HG03060 (cell line): ENCODE measurements around the gene DSPP.
A peak's percentile ranks its signal among the peaks of the same experiment; 100 is the strongest.
"Not testable (repeated sequence)": the region's sequence is repeated elsewhere in the genome, so short reads cannot be mapped to it uniquely, and the experiment has no call there.

Experiments
- ATAC-seq: cut with Tn5 transposase; IDR thresholded peaks from one replicate; pipeline ENCODE4 v1.9.1; 2021; ENCODE audit warnings: low read depth, moderate number of reproducible peaks; ENCODE audit not compliant: unreplicated experiment

Gene DSPP

DNA sequence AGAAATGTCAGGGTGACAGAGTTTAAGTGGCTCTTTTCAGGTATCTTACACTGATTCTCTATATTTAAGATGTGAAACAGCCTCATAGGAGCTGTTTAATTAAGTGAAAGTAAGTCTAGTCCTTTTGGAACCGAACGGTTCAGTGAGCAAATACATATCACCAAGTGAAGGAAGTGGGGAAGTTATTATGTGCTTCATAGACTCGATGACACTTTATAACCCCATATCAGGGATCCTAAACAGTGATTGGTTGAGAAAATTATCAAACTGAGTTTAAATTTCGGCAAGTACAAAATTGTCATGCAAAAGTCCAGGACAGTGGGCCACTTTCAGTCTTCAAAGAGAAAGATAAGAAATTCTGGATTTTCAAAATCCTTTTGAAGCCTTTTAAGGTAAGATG lies at the start of gene DSPP:
DSPP (plus strand) TSS at position 301 of the 400 bp plus-strand sequence. CDS start 2,380 bp downstream, outside the sequence.
- no peak for ATAC-seq

DNA sequence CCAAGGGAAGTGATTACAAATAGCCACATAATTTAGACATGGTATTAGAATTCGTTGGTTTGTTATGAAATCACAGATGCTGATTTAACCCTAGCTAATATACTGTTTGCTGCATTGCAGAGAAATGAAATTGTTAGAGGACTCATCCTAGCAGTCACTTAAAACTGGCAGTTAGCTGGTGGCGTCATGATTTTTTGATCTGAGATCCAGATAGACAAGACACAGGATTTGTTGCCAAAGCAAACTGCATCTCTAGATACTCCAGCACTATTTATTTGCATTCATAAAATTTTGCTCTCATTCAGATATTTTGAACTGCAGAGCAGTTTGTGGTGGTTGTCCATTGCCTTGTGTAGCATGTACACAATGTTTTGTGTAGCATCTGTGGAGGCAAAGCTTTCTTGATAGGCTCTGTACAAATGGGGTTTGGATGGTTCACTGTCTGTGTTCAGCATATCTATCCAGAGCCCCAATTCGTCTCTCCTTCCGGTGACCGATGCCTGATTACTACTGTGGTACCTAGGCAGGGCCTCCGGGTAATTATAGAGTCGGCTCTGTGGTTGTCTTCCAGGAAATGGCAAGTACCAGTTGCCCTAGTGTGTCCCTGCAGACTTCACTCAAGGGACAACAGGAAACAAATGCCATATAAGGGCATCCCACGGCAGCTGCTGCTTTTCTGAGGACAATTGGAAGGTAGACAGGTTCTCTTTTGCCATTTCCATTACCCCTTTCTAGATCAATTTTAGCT lies 49.1 kb upstream of the DSPP start:
- ATAC-seq, result peak; percentile 92

DNA sequence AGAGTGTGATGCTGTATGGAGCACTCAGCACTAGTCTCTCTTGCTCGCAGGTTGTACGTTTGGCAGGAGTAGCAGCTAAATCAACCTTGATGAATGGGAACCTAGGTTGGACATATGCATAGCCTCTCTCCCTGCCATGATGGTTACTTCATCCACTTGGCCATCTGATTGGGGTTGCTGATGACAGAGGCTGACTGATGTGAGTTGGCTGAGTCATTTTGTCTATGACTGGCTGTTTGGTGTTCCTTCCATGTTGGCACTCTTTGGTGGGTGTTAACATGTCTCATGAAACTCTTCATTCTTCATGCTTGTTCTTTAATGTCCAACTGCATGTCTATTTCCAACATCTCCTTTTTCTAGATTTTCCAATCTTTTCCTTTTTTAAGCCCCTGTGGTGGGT lies 47.5 kb upstream of the DSPP start:
- no peak for ATAC-seq

DNA sequence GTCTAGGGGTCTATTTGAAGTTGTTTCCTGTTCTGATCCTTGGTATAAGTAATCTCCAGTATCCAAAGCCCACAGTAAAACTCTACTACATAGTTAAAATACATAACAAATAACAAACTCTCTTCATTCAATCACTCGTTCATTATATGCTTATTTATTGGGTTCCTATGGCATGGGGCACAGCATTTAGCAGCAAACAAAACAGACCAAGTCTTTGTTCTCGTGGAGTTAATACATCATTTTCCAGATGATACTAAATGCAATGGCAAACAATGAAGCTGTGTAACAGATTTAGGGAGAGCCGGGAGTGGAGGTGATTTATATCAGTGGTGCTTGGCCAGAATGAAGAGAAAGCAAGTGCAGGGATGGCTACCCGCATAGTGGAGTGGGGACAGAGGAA lies 42.6 kb upstream of the DSPP start:
- no peak for ATAC-seq

DNA sequence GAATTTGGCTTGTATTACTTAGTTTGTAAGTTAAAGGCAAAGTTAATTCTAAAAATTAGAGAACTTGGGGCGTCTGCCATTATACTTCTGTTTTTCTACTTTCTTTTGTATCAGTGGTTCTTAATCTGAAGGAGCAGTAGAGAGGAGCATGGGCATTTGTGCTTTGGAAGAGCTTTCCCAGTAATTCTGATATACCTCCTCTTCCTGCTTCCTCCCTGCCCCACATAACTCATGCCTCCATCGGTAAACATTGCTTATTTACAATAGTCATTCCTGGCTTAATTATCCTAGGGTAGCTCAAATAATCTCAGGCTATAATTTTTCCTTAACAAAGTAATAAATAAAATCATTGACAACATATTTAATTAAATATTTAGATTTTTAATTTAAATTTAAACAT lies 42.1 kb upstream of the DSPP start:
- ATAC-seq, result no peak

DNA sequence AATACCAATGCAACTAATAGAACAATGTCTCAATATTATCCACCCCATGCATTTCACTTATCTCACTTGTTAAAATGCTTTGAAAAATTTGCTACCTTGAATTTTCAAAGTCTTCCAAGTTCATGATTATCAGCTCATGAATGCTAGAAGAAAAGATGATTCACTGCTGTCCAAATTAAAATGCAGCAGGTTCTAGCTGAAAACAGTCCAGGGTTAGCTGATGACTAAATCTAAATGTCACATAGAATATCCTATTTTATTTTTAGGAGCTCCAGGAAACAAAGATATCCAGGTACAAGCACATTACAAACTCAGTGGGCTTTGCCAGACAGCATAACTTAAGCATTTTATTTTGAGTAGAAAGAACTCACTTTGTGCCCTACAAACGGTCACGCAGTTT lies 41.1 kb upstream of the DSPP start:
- no peak for ATAC-seq

DNA sequence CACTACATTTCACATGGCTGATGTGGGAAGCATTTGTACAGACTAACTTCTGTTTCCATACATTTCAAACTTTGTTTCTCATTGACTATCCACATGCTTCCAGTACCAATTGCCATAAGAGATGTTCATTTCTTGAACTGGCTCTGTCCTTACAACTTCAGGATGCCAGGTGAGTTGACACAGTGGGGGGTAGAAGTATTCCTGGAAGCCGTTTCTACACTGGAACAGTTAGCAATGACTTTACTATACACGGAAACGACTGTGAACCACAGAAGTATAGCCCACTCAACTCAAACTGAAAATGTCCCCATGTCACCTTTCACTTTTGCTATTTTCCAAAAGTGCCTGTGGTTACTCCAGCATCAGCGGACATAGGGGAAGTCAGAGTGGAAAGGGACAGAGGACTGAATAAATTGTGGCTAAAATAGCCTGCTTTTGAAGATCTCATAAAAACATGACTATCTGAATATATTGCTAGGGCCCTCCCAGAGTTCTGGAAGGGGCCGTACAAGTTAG lies 38.0 kb upstream of the DSPP start:
- no peak for ATAC-seq

DNA sequence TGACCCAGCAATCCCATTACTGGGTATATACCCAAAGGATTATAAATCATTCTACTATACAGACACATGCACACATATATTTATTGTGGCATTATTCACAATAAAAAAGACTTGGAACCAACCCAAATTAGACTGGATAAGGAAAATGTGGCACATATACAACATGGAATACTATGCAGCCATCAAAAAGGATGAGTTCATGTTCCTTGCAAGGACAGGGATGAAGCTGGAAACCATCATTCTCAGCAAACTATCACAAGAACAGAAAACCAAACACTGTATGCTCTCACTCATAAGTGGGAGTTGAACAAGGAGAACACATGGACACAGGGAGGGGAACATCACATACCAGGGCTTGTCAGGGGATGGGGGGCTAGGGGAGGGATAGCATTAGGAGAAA lies 34.0 kb upstream of the DSPP start:
- not testable (repeated sequence) for ATAC-seq

GRCh38 chr4:87574996-87575395 lies 33.3 kb upstream of the DSPP start:
- ATAC-seq, result no peak

GRCh38 chr4:87575408-87575807 lies 32.9 kb upstream of the DSPP start:
- no peak for ATAC-seq

GRCh38 chr4:87575983-87576382 lies 32.3 kb upstream of the DSPP start:
- no peak for ATAC-seq

DNA sequence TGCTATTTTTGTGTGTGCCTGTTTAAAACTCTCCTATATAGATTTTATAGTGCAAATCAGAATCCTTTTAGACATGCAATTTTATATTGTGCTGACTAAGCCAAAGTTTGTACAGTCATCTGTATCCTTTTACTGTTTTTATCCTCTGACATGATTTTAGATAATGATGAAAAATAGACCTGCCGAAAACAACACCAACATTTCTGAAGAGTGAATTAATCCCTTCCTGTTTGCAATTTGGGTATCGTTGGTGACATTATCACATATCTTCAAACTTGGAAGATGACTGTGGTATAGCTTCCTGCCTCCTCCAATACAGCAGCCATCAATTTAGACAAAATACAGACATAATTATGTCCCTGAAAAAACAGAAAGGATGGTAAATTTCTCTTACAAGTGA lies 28.9 kb upstream of the DSPP start:
- no peak for ATAC-seq

- ATAC-seq, result no peak
Measured at GRCh38 chr4:87580057-87580456, 28.3 kb upstream of the DSPP start.

DNA sequence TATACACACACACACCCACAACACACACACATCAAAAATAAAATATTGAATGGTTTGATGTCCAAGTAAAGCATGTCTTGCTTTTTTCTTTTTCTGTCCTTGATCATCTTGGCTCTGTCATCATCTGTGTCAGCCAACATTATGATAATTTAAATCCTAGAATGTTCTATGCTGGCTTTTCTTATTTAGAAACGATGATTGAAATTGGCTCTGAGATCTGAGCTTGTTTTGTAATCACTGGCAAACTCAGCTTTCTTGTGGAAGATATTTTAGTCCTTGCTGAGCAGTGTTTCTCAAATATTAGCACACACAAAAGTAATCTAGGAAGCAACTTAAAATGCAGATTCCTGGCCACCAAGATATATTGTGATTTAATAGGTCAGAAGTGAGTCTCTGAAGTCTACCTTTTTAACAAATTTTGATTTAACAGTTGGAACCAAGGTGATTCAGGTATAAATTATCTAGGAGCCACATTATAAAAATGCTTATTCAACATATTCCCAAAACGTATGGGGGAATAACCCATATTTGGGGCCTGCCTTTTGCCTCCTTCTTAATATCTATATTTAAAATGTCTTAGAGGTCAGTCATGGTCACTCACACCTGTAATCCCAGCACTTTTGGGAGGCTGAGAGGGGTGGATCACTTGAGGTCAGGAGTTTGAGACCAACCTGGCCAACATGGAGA lies 24.0 kb upstream of the DSPP start:
- no peak for ATAC-seq

DNA sequence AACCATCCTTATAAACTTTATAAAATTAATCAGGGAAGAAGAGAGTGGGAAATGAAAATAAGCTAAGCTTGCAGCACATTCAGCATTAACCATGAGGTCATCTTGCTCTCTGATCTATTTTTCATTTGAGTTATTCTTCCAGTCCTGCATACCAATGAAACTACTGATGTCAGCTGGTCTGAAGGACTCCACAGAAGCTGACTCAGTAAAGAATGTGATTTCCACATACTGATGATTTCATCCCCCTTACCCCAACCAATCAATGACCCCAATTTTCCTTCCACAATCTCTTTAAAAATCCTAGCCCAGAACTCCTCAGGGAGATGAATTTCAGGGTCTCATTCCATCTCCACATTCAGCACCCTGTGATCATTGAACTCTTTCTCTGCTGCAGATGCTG lies 18.8 kb upstream of the DSPP start:
- ATAC-seq, result no peak

DNA sequence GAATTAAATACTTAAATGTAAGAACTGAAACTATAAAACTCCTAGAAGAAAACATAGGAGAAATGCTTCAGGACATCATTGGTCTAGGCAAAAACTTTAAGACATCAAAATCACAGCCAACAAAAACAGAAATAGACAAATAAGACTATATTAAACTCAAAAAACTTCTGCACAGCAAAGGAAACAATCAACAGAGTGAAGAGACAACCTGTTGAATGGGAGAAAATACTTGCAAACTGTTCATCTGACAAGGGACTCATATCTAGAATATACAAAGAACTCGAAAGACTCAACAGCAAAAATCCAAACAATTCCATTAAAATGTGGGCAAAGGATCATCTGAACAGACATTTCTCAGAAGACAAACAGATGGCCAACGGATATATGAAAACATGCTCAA lies 16.2 kb upstream of the DSPP start:
- ATAC-seq, result no peak

DNA sequence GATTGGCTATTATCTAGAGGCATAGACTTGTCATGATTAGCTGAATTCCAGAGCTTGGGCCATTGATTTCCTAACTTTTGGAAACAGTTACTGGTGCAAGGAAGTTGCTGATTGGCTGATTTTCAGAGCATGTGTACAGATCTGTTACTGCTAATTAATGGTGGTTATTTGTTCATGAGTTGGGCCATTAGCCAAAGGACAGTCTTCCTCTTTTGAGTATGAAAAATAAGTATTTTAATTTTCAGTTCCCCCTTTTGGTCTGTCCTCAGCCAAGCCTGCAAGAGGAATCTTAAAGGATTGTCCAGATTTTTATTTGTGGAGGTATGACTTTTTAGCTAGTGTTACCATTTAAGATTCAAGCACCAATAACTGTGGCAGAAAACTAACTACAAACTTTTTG lies 7.0 kb upstream of the DSPP start:
- no peak for ATAC-seq

DNA sequence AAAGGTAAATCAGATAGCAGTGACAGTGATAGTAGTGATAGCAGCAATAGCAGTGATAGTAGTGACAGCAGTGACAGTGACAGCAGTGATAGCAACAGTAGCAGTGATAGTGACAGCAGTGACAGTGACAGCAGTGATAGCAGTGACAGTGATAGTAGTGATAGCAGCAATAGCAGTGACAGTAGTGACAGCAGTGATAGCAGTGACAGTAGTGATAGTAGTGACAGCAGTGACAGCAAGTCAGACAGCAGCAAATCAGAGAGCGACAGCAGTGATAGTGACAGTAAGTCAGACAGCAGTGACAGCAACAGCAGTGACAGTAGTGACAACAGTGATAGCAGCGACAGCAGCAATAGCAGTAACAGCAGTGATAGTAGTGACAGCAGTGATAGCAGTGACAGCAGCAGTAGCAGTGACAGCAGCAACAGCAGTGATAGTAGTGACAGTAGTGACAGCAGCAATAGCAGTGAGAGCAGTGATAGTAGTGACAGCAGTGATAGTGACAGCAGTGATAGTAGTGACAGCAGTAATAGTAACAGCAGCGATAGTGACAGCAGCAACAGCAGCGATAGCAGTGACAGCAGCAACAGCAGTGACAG lies 6.1 kb downstream of the DSPP start:
- no peak for ATAC-seq

DNA sequence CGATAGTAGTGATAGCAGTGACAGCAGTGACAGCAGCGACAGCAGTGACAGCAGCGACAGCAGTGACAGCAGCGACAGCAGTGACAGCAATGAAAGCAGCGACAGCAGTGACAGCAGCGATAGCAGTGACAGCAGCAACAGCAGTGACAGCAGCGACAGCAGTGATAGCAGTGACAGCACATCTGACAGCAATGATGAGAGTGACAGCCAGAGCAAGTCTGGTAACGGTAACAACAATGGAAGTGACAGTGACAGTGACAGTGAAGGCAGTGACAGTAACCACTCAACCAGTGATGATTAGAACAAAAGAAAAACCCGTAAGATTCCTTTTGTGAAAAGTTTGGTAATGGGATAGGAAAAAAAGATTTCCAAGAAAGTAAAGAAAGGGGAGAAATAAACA lies 7.9 kb downstream of the DSPP start:
- no peak for ATAC-seq

DNA sequence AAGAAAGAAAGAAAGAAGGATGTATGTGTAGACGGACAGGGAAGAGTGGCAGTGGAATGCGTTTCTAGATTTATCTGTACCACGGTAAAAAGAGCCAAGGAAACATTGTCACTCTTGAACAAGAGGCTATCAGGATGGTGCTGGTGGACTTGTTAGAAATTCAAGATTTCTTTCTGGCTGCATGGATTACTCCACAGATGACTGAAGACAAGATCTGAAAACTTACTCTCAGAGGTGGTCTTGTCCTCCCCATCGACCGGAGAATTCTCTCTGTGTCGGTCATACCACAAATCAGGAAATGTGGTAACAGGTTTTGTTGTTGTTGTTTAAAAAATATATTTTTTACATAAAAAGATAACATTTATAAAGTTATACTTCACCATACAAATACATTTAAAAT lies 11.8 kb downstream of the DSPP start:
- ATAC-seq, result no peak

DNA sequence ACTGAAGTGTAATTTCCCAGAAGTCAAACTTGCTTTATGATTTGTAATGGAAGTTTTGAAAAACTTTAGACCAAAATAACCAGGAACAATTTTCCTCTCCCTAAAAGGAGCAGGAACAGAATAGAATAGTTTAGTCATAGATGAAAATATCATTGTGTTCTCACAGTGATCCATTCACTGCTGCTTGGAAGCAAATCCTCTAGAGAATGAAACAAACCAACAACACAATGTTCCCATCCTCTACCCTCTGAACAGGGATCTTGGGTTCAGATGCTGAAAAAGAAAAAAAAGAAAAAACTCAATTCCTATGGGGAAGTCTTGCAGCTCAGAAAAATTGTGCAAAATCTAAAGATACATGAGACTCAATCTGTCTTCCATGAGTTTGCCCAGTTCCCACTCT lies 12.2 kb downstream of the DSPP start:
- ATAC-seq, result no peak

DNA sequence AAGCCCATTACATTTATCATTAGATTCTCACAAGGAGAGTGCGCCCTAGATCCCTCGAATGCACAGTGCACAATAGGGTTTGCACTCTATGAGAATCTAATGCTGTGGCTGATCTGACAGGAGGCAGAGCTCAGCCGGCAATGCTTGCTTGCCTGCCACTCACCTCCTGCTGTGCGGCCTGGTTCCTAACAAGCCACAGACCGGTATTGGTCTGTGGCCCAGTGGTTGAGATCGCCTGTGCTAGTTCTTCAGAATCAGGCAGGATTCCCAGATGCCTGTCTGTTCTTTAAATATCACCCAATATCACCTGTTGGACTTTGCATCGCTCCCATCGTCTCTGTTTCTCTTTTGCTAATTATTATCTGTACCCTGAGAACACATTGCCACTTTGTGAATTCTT lies 14.0 kb downstream of the DSPP start:
- no peak for ATAC-seq
